K562 (cell line): ENCODE data around the gene FAM50A. TPM values are rescaled to one million over a fixed set of nuclear protein-coding genes. Genes with fewer than 3 reads are reported as not detected.

Source experiments
- BCOR ChIP-seq: fragments of 450-650 bp; IDR thresholded peaks from 2 replicates; pipeline ENCODE4 v1.6.1; 2016
- CBFA2T2 ChIP-seq: fragments of 450-650 bp; conservative IDR thresholded peaks from 2 replicates; pipeline ENCODE4 v1.6.1; 2017; ENCODE audit warnings: mild to moderate bottlenecking
- CBX3 ChIP-seq, 2 experiments: IDR thresholded peaks; 1 replicate in 1 of 2; 2 replicates in 1 of 2; pipeline ENCODE4 v1.6.1; 2012; ENCODE audit warnings: inconsistent platforms in 2 of 2, low read length in 2 of 2, borderline replicate concordance in 1 of 2, control low read depth in 1 of 2
- CHD2 ChIP-seq: IDR thresholded peaks from 2 replicates; pipeline ENCODE4 v1.6.1; 2011; ENCODE audit warnings: low read depth, low read length
- EP300 ChIP-seq: IDR thresholded peaks from 2 replicates; pipeline ENCODE4 v1.6.1; 2012; ENCODE audit warnings: low read length, improper control_type of control experiment
- EP400 ChIP-seq: fragments of 450-650 bp; IDR thresholded peaks from 2 replicates; pipeline ENCODE4 v1.6.1; 2017; ENCODE audit warnings: antibody characterized with exemption, mild to moderate bottlenecking, moderate library complexity
- FOSL1 ChIP-seq: fragments of 200-800 bp; sonication (Bioruptor generic); conservative IDR thresholded peaks from 2 replicates; pipeline ENCODE4 v1.6.1; 2016; ENCODE audit warnings: missing genetic modification characterization, missing compliant biosample characterization
- GATA2 ChIP-seq: sonication (generic); formaldehyde crosslinking; IDR thresholded peaks from 2 replicates; pipeline ENCODE4 v1.4.0; 2020; ENCODE audit warnings: mild to moderate bottlenecking, missing genetic modification reagents
- ILK ChIP-seq: fragments of 450-650 bp; IDR thresholded peaks from 2 replicates; pipeline ENCODE4 v1.6.1; 2016; ENCODE audit warnings: missing genetic modification characterization, low read depth, mild to moderate bottlenecking, missing compliant biosample characterization, moderate library complexity, borderline replicate concordance
- POLR2A ChIP-seq: fragments of 450-650 bp; conservative IDR thresholded peaks from 2 replicates; pipeline ENCODE4 v1.6.1; 2016
- TCF3 ChIP-seq: sonication (generic); formaldehyde crosslinking; IDR thresholded peaks from 2 replicates; pipeline ENCODE4 v1.4.0; 2020; ENCODE audit warnings: mild to moderate bottlenecking, missing genetic modification reagents
- ZFP1 ChIP-seq: fragments of 450-650 bp; formaldehyde crosslinking; IDR thresholded peaks from 2 replicates; pipeline ENCODE4 v1.4.0; 2020; ENCODE audit warnings: mild to moderate bottlenecking, mixed read lengths
- ZNF121 ChIP-seq: sonication (generic); formaldehyde crosslinking; conservative IDR thresholded peaks from 2 replicates; pipeline ENCODE4 v1.8.0; 2022; ENCODE audit warnings: missing genetic modification reagents
- ZNF76 ChIP-seq: fragments of 250-450 bp; sonication (Bioruptor Pico); IDR thresholded peaks from 2 replicates; pipeline ENCODE4 v1.4.0; 2020; ENCODE audit warnings: mild to moderate bottlenecking, moderate library complexity, borderline replicate concordance
- polyA plus RNA-seq, 8 experiments: library from polyadenylated mRNA; depleted of rRNA in 4 of 8; stranded (reverse) in 5 of 8; unstranded in 3 of 8; fragments of >200 nt; fragmentation: Nextera tagmentation in 2 of 8; fragmentation: Illumina TruSeq in 1 of 8; extraction: Ambion mirVana in 2 of 8; extraction: Trizol in 1 of 8; gene quantifications; 2 replicates each; pipeline versions ENCODE4 v1.2.1 to v1.2.3, GENCODE V29; 2011 to 2014; ENCODE audit warnings: inconsistent platforms in 1 of 8, missing spikeins in 1 of 8
- total RNA-seq, 7 experiments: library from RNA; depleted of rRNA in 6 of 7; stranded (reverse); fragments of >200 nt in 6 of 7; fragmentation: Illumina TruSeq in 2 of 7; extraction: Trizol in 2 of 7; gene quantifications; 2 replicates each; pipeline versions ENCODE4 v1.2.1 to v1.2.3, GENCODE V29; 2011 to 2021; ENCODE audit warnings: low replicate concordance in 1 of 7
- TF ChIP-seq, protein P1 (sequence below): fragments of 450-650 bp; formaldehyde crosslinking; IDR thresholded peaks from 2 replicates; pipeline ENCODE4 v1.4.0; 2022; ENCODE audit warnings: missing genetic modification characterization
- TF ChIP-seq, protein P2 (sequence below): fragments of 450-650 bp; IDR thresholded peaks from 2 replicates; pipeline ENCODE4 v1.6.1; 2018; ENCODE audit not compliant: partially characterized antibody
- TF ChIP-seq, protein P3 (sequence below): fragments of 450-650 bp; IDR thresholded peaks from 2 replicates; pipeline ENCODE4 v1.6.1; 2017; ENCODE audit warnings: antibody characterized with exemption, mild to moderate bottlenecking
- TF ChIP-seq, protein P4 (sequence below): IDR thresholded peaks from 2 replicates; pipeline ENCODE4 v1.6.1; 2011; ENCODE audit warnings: borderline replicate concordance, low read depth, mild to moderate bottlenecking, moderate library complexity, low read length; ENCODE audit not compliant: insufficient read depth, poor library complexity, severe bottlenecking

Gene FAM50A
- total and polyA plus RNA-seq, 9 of the 15 experiments (the other 6 are each of a cell fraction or from before 2014, with no cell fraction given) = 4.4 to 114 (median 67.3) TPM

DNA sequence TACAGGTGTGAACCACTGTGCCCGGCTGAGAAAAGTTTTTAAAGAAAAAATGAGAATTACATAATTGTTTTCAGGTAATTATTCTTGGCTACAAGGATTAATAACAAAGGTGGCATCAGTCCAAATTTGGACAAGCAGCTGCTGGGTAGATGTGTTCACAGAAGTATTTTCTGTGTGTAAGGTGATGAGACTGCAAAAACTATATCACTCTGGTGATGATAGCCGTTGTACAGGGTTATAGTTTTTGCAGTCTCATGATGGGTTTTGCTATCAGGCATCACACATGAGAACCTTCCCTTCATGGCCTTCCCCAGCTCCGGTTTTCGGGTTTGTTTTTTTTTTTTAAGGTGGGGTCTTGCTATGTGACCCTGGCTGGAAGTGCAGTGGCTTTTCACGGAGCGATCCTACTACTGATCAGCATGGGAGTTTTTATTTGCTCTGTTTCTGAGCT lies 51.6 kb downstream of the FAM50A start (continued):
- TF ChIP-seq, protein P1, sequence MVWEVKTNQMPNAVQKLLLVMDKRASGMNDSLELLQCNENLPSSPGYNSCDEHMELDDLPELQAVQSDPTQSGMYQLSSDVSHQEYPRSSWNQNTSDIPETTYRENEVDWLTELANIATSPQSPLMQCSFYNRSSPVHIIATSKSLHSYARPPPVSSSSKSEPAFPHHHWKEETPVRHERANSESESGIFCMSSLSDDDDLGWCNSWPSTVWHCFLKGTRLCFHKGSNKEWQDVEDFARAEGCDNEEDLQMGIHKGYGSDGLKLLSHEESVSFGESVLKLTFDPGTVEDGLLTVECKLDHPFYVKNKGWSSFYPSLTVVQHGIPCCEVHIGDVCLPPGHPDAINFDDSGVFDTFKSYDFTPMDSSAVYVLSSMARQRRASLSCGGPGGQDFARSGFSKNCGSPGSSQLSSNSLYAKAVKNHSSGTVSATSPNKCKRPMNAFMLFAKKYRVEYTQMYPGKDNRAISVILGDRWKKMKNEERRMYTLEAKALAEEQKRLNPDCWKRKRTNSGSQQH = no peak
- no peak for TF ChIP-seq ZNF76 (CRISPR knock-in tag)
- TF ChIP-seq CBX3 (IDR thresholded peaks at IDR 0.05; ENCODE audit: borderline replicate concordance in 1 of 2, low read length in 2 of 2) = 0 out of 3 replicates have a peak, but pooled peaks of 1 of the 2 experiments have one; percentile 25
- peak; percentile 78 for TF ChIP-seq TCF3 (CRISPR knock-in tag)
- TF ChIP-seq, protein P2, sequence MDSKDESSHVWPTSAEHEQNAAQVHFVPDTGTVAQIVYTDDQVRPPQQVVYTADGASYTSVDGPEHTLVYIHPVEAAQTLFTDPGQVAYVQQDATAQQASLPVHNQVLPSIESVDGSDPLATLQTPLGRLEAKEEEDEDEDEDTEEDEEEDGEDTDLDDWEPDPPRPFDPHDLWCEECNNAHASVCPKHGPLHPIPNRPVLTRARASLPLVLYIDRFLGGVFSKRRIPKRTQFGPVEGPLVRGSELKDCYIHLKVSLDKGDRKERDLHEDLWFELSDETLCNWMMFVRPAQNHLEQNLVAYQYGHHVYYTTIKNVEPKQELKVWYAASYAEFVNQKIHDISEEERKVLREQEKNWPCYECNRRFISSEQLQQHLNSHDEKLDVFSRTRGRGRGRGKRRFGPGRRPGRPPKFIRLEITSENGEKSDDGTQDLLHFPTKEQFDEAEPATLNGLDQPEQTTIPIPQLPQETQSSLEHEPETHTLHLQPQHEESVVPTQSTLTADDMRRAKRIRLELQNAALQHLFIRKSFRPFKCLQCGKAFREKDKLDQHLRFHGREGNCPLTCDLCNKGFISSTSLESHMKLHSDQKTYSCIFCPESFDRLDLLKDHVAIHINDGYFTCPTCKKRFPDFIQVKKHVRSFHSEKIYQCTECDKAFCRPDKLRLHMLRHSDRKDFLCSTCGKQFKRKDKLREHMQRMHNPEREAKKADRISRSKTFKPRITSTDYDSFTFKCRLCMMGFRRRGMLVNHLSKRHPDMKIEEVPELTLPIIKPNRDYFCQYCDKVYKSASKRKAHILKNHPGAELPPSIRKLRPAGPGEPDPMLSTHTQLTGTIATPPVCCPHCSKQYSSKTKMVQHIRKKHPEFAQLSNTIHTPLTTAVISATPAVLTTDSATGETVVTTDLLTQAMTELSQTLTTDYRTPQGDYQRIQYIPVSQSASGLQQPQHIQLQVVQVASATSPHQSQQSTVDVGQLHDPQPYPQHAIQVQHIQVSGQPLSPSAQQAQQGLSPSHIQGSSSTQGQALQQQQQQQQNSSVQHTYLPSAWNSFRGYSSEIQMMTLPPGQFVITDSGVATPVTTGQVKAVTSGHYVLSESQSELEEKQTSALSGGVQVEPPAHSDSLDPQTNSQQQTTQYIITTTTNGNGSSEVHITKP = peak; percentile 22
- TF ChIP-seq GATA2 (CRISPR knock-in tag) = peak; percentile 55; the same call in 1 of the 2 replicates
- peak; percentile 82 for TF ChIP-seq CBFA2T2
- TF ChIP-seq EP300 = peak; percentile 91
- TF ChIP-seq EP400 = no peak
- TF ChIP-seq ZFP1 (CRISPR knock-in tag) = no peak
- TF ChIP-seq ZNF121 (CRISPR knock-in tag) = peak; percentile 92
- TF ChIP-seq, protein P3, sequence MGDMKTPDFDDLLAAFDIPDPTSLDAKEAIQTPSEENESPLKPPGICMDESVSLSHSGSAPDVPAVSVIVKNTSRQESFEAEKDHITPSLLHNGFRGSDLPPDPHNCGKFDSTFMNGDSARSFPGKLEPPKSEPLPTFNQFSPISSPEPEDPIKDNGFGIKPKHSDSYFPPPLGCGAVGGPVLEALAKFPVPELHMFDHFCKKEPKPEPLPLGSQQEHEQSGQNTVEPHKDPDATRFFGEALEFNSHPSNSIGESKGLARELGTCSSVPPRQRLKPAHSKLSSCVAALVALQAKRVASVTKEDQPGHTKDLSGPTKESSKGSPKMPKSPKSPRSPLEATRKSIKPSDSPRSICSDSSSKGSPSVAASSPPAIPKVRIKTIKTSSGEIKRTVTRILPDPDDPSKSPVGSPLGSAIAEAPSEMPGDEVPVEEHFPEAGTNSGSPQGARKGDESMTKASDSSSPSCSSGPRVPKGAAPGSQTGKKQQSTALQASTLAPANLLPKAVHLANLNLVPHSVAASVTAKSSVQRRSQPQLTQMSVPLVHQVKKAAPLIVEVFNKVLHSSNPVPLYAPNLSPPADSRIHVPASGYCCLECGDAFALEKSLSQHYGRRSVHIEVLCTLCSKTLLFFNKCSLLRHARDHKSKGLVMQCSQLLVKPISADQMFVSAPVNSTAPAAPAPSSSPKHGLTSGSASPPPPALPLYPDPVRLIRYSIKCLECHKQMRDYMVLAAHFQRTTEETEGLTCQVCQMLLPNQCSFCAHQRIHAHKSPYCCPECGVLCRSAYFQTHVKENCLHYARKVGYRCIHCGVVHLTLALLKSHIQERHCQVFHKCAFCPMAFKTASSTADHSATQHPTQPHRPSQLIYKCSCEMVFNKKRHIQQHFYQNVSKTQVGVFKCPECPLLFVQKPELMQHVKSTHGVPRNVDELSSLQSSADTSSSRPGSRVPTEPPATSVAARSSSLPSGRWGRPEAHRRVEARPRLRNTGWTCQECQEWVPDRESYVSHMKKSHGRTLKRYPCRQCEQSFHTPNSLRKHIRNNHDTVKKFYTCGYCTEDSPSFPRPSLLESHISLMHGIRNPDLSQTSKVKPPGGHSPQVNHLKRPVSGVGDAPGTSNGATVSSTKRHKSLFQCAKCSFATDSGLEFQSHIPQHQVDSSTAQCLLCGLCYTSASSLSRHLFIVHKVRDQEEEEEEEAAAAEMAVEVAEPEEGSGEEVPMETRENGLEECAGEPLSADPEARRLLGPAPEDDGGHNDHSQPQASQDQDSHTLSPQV = peak; percentile 54
- TF ChIP-seq, protein P4, sequence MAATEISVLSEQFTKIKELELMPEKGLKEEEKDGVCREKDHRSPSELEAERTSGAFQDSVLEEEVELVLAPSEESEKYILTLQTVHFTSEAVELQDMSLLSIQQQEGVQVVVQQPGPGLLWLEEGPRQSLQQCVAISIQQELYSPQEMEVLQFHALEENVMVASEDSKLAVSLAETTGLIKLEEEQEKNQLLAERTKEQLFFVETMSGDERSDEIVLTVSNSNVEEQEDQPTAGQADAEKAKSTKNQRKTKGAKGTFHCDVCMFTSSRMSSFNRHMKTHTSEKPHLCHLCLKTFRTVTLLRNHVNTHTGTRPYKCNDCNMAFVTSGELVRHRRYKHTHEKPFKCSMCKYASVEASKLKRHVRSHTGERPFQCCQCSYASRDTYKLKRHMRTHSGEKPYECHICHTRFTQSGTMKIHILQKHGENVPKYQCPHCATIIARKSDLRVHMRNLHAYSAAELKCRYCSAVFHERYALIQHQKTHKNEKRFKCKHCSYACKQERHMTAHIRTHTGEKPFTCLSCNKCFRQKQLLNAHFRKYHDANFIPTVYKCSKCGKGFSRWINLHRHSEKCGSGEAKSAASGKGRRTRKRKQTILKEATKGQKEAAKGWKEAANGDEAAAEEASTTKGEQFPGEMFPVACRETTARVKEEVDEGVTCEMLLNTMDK = no peak
- no peak for TF ChIP-seq POLR2A
- peak; percentile 29; the same call in 1 of the 2 replicates for TF ChIP-seq FOSL1
- TF ChIP-seq CHD2 = no peak
- no peak for TF ChIP-seq ILK (tag)
- peak; percentile 90 for TF ChIP-seq BCOR
